ENCODE measurements around the gene TMEM243.

- TF ChIP-seq CTCF (IDR thresholded peaks at IDR 0.05; ENCODE audit: low read length), result no peak
- no peak for TF ChIP-seq EZH2 (optimal IDR thresholded peaks at IDR 0.05; ENCODE audit: low read depth, low read length)
- no peak for TF ChIP-seq EZH2phosphoT487 (IDR thresholded peaks at IDR 0.05; ENCODE audit: low read length)
Observed at GRCh38 chr7:87178320-87178719, 41.2 kb downstream of the TMEM243 start.
